Epidermal melanocyte (primary cell): ENCODE data around the gene RAP1GDS1.
"Not testable (repeated sequence)": the region's sequence is repeated elsewhere in the genome, so short reads cannot be mapped to it uniquely, and the experiment has no call there.

Experiments used
- DNase-seq: peaks from one replicate; pipeline ENCODE4 v3.0.0; 2011; ENCODE audit warnings: low spot score; ENCODE audit not compliant: insufficient read length

Gene RAP1GDS1

DNA sequence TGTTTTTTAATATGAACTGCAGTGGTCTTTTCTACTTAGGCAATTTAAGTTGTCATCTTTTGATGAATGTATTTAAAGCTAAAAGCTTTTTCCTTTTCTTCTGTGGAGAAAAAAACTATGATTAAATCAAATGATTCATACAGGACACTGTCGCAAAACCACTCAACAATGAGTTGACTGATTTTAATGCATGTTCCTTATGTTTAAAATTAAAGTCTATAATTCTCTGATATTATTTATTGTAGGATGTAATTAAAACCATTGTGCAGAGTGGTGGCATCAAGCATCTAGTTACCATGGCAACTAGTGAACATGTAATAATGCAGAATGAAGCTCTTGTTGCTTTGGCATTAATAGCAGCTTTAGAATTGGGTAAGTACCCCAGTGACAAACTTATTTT, 172.5 kb downstream of the RAP1GDS1 start:
- no peak for DNase-seq

DNA sequence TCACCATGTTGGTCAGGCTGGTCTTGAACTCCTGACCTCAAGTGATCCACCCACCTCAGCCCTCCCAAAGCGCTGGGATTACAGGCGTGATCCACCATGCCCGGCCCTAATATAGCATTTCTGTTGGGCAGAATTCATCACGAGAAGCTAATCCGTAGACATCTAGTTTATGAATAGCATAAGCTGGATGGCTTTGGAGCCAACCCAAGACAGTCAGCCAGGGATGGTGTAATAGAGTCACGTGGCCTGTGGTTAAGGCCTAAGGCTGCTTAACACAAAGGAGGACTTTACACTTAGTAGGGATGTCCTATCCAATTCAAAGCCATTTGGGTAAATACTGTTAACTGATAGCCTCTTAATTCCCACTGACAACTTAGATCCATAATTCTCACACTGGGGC, 173.6 kb downstream of the RAP1GDS1 start:
- no peak for DNase-seq

DNA sequence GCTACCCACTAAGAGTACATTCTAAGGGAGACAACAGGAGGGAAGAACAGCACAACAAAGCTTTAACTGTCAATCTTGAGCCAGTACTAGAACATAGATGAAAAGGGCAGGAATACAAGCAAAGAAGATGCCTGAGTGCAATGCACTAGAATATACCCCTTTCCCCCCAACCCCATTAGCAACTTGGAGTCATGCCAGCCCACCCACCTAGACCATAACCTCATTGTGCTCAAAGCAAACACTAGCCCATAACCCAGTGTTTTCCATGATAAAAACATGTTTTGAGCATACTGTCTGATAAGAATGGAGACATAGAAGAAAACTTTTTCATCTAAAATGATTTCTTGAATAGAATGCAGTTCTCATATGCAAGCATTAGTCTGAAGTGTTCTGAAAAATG, 183.2 kb downstream of the RAP1GDS1 start:
- no peak for DNase-seq

DNA sequence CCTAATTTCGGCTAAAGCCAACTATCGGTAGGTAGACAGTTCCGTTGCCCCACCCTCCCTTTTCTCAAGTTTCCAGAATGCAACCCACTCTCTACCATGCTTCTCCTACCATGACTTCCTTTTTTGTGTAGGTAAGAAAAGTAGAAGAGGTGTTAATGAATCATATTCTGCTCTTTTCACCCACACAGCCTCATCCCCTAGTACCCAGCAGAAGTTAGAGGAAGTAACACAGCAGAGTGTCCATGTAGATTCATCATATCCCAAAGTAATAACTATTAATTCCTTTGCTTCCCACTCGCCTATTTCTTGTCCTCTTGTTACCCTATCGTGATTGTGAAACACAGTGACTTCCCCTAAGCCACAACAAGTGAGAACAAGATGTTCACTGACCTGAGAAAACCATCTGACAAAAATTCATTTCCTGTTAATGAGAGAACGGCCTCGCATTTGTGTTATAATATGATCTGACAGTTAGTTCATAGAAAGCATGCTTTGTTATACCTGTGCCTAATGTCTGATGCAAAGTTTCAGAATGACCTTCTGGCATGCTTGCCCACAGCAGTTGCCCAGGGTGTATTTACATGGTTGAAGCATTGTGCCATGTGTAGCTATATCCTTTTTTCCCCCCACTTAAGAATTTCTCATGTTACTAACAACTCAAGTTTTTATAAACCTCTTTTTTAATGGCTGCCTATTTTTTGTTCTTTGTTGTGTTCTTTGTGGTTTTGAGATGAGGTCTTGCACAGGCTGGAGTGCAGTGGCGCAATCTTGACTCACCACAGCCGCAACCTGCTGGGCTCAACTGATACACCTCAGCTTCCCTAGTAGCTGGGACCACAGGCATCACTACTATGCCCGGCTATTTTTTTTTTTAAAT, 185.6 kb downstream of the RAP1GDS1 start:
- DNase-seq: no peak

DNA sequence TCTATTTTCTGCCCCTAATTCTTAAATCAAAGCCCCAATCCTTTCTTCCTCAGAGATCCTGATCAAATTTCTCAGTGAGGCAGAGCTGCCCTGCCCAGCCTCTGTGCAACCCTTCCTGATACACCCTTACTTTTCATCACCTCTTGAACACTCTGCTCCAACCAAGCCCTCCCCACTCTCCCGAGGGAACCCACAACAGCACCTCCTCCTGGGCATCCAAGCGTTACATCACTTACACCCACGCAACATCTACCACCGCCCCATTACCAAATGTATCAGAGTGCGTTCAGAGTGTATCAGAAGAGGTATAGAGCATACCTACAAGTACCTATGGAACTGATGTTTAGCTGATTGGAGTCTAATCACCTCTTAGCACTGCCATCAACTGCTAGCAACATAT, 186.5 kb downstream of the RAP1GDS1 start:
- DNase-seq: no peak

DNA sequence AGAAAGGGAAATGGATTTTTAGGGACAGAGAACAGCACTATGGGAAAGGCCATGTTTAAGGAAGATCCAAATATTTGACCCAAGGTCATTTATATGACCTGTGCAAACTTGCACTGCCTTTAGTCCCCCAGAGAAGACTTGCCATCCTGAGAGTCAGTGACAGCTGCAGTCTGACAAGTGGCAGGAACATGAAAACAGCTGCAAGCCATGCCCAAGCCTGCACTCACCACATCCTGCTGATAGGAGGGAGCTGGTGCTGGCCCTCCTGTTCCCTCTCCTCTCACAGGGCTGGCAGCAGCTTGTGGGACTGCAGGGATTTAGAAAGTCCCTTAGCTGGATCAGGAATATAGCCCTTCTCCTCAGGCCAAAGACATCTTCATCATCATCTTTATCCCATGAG, 187.7 kb downstream of the RAP1GDS1 start:
- no peak for DNase-seq

DNA sequence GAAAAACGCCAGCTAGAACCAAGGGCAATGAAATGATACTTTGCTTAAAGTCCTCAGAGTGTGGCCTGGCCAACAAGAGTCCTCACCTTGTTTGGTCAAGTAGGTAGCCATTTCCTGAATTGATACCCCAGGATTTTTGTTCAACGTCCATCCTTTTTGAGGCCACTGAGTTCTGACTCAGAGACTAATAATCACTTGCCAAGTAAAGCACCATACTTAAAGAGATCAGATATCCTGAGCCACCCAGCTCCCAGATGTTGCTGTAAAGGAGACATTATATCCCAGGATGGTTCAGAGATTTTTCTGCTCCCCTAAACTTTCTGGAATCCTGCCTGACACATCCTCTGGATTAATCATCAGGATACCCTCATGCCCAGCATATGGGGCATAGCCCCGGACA, 190.9 kb downstream of the RAP1GDS1 start:
- no peak for DNase-seq

DNA sequence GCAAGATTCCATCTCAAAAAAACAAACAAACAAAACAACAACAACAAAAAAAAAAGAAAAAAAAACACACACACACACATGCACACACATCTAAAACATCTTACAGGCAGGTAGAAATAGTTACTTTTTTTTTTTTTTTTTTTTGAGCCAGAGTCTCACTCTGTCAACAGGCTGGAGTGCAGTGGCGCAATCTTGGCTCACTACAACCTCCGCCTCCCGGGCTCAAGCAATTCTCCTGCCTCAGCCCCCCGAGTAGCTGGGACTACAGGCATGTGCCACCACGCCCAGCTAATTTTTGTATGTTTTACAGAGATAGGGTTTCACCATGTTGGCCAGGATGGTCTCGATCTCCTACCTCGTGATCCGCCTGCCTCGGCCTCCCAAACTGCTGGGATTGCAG, 196.2 kb downstream of the RAP1GDS1 start:
- DNase-seq: not testable (repeated sequence)

DNA sequence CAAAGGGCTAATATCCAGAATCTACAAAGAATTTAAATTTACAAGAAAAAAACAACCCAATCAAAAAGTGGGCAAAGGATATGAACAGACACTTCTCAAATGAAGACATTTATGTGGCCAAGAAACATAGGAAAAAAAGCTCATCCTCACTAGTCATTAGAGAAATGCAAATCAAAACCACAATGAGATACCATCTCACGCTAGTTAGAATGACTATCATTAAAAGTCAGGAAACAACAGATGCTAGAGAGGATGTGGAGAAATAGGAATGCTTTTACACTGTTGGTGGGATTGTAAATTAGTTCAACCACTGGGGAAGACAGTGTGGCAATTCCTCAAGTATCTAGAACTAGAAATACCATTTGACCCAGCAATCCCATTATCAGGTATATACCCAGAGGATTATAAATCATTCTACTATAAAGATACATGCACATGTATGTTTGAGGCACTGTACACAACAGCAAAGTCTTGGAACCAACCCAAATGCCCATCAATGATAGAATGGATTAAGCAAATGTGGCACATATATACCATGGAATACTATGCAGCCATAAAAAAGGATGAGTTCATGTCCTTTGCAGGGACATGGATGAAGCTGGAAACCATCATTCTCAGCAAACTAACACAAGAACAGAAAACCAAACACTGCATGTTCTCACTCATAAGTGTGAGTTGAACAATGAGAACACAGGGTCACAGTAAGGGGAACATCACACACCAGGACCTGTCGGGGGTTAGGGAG, 200.1 kb downstream of the RAP1GDS1 start:
- DNase-seq: not testable (repeated sequence)

DNA sequence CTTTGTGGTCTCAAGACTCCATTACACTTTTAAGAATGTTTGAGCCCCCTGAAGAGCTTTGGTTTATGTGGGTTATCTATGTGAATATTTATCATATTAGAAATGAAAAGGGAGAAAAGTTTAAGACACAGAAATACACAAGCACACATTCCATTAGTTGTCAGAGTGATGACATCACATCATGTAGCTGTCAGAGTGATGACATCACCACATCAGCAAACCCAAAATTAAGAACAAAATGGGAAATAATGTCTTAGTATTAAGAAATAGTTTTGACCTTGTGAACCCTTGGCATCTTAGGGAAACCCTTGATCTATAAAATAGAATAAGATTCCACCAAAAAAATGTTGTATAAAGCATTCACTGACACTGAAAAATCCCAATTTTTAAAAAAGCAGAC, 201.3 kb downstream of the RAP1GDS1 start:
- DNase-seq: no peak

DNA sequence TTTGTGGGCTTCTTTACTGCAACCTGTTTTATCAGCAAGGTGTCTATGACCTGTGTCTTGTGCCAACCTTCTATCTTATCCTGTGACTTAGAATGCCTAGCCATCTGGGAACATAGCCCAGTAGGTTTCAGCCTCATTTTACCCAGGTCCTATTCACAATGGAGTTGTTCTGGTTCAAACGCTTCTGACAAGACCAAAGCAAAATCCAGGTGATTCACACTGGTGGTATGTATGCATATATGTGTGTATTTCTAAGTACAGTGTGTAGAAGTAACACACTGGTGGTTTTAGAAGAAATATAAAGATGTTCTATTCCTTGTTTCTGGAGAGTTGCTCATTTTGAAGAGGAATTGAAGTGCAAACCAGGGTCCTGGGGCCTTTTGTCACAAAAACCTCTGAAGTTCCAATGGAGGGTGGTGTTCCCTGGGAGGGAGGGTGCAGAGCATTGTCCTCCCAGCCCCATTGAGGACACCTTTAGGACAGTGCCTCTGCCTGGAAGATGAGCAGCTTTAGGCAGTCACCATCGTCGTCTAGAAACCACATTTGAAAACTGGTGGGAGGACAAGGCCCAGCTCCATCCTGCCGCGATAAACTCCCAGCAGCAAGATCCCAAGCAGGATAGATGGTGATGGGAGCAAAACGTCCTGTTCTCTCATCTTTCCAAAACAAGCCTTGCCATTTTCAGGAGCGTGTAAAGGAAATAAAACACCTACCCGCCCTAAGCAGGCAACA, 205.8 kb downstream of the RAP1GDS1 start:
- no peak for DNase-seq

DNA sequence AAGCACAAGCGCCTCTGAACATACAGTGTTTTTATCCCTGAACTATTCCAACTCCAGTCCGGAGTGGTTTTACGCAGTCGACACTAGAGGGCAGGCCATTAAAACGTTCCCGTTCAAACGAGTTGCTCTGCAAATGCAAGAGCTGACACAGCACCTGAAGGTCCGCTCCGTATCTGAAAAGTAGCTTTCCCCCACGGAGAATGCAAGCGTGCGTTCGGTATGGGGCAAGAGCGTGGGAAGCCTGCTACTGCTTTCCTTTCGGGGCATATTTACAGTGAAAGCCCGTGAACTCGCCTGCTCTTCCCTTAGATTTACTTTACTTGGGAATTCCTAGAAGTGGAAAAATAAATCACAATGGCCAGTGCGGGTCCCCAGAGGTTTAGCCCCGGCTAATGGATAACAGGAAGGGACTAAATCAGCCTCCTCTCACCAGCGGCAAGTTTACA, 206.5 kb downstream of the RAP1GDS1 start:
- DNase-seq: peak; percentile 80

DNA sequence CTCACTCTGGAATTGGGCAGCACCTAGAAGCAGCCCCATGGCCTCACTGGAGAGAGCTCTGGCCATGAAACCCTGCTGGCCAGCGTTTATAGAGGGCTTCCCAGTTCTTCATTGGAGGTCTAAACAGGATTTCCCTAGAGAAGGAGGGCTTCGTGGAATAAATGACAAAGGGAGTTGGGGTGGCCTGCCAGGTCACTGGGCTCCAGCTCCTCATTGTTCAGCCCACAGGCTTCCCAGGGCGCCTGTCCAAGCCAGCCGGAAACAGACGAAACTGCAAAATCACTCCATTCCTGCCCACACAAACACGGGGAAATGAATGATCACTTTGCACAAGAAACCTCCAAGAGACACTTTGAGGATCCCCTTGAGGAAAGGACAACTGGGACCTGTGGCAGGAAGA, 207.5 kb downstream of the RAP1GDS1 start:
- no peak for DNase-seq

DNA sequence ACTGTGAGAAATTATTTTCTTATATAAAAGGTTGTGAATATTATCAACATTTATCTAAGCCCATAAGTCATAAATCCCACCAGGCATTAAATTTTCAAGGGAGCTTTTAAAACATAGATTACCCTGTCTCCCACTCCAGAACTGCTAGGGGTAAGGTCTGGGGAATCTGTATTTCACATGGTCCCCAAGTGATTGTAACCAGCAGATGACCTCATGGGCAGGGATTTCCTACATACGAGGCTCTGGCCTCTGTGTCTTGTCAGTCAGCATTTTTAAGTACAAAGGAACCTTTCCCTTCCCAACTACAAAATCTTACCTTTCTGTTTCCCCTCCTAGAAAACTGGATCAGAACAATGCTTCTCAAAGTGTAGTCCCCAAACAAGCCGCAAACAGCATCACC, 208.6 kb downstream of the RAP1GDS1 start:
- no peak for DNase-seq

DNA sequence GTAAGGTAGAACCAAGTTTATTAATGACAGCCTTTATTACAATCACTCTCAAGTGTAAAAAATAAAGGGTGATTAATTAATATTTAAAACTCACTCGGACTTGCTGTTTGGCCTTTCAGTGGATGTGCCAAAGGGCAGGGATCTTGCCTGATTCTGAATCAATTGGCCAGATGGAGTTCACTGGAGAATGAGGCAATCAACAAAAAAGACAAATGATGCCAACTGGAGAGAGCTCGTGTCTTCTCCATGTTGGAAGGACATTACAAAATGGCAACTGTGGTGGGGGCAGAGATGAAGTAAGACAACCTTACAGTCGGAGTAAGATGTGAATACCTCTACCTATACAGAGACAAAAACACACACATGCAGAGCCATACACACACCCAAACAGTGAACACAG, 209.2 kb downstream of the RAP1GDS1 start:
- no peak for DNase-seq

DNA sequence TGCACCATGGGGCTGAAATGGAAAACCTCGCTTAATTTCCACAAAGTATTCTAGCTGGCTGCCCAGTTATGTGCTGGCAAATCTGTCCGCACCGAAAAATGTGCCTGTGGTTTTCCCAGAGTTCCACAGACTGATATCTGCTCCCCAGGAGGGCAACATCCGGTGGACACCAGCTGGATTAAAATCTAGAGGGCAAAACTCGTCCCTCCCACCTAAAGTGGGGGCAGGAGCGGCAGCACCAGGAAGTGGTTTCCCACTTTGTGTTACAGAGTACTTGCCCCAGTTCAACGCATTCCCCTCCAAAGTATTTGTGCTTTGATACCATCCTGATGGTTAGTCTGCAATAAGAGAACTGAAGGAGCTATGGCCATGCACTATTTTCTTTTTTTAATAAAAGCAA, 209.6 kb downstream of the RAP1GDS1 start:
- no peak for DNase-seq

DNA sequence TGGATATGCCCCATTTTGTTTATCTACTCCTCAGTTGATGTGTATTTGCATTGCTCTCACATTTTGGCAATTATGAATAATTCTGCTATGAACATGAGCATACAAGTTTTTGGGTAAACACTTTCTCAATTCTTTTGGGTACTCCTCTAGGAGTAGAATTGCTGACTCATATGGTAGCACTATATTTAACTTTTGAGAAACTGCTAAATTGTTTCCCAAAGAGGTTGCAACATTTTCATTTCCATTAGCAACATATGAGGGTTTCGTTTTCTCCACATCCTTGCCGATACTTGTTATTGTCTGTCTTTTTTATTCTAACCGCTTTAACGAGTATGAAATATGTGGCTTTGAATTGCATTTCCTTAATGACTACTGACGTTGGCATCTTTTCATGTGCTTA, 211.9 kb downstream of the RAP1GDS1 start:
- DNase-seq: no peak

DNA sequence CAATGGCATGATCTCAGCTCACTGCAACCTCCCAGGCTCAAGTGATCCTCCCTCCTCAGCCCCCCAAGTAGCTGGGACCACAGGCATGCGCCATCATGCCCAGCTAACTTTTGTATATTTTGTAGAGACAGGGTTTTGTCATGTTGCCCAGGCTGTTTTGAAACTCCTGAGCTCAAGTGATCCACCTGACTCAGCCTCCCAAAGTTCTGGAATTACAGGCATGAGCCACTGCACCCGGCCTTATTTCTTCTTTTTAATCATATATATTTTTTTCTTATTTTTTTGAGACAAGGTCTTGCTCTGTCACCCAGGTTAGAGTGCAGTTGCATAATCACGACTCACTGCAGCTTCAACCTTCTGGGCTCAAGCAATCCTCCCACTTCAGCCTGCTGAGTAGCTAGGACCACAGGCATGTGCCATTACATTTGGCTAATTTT, 213.2 kb downstream of the RAP1GDS1 start:
- no peak for DNase-seq

DNA sequence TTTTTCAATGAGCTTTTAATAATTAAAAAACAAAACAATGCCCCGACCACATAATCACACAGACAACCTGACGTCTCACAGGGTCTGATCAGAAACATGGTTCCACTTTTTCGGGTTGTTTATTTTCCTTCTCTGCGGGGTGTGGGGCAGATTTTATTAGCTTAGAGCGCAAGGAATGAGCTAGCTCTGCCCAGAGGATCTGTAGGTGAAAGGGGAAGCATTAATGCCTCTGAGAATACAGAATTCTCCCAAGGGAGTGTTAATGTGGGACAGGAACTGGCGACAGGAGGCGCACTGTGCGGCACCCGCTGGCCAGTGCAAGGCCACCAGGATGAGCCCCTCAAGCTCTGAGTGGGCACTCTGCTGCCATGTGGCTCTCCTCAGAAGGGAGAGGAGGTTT, 215.7 kb downstream of the RAP1GDS1 start:
- DNase-seq: no peak

DNA sequence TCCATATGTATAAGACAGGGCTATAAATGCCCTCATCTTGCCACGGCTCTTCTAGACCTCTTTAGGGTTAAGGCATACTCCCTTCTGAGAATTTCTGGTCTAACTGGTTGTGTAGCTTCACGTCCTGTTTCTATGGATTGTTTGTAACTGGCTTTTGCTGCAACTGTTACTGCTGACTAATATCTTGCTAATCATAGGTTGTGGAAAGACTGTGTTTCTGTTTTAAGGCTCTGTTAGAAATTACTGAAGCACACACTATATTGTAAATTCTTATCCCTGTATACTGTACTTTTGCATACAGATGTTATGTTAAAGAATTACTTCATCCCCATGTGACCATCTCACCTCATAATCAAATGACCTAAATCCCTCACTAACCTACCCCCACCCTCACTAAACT, 218.4 kb downstream of the RAP1GDS1 start:
- not testable (repeated sequence) for DNase-seq

DNA sequence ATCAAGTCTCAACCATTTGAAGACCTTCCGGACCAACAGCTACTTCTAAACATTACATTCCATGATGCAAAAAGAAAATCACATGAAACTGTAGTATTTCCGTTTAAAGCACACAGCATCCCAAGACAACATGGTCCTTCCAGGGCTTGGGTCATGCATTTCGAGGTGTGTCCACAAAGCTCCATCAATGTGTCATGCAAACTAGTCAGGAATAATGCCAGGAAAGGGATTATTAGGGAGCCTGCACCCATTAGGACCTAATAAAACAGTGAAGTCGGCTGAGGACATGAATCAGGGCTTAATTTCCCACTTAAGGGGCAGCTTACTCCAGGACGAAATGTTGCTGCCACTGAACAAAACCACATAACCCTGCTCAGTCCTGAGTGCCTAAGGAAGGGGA, 219.4 kb downstream of the RAP1GDS1 start:
- no peak for DNase-seq

DNA sequence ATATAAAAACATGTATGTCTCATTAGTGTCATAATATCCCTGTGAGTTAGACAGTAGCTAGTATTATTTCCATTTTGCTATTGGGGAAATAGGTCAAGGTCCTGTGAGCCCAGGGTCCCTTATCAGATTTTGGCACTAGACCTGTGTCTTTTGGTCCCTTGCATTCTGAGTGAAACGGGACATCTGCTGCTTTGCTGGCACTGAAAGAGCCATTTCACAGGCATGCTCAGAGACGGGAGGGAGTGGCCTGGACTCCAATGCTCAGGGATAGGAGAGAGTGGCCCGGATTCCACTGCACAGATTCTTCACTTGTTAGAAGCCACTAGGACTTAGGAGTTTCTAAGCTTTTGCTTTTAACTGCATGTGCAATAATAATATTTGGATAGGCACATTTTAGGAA, 220.0 kb downstream of the RAP1GDS1 start:
- no peak for DNase-seq
